Posterior vena cava (tissue), 2 donors: Measurements from ENCODE around the gene TRABD. TPM values are rescaled to one million over a fixed set of nuclear protein-coding genes. Genes with fewer than 3 reads are reported as not detected.

ENCODE experiments used
- DNase-seq: peaks from one replicate; pipeline ENCODE4 v3.0.0-alpha.2; 2020; ENCODE audit warnings: low spot score
- intact Hi-C, 2 donors: fragments of 100-400 bp; cut with DNase I; formaldehyde crosslinking; loops; one replicate each; pipeline versions ENCODE4 v1.14.1 to v1.14.2; 2022 to 2023
- total RNA-seq, 2 donors: library from RNA; stranded (reverse); fragmentation: NEBNext Ultra II Directional; extraction: Animal tissue kit (Norgen Biotek cat#: 25700); gene quantifications; one replicate each; pipeline ENCODE4 v1.2.1, GENCODE V29; 2021
- donor health status: DM: yes; HTN: yes; CAD: no.
- donor health status: DM: yes; HTN: yes; CAD: no.

TRABD gene
- total RNA-seq, 2 donors from 2014 or later: 18.3 to 20.5 TPM

DNA sequence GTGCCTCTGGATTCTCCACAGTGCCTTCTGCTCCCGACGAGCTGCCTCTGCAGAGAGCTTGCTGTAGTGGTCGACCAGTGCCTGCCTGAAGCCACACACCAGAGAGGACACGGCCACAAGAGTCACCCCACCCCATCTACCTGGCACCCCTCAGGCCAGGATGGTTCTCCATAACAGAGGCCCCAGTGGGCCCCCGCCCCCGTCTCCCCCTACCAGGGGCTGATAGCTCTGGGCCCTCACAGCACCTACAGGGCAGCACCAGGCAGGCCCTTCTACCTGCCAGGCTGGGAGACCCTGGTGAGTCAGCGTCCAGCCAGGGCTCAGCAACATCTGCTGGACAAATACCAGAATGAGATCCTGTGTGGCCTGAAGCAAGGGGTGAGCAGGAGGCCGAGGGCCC, 36.8 kb downstream of the TRABD start:
- DNase-seq: no peak
- intact Hi-C loops: loop anchor here in 1 of 2 donors (10.0 kb wide), 1 partner anchor 288 kb away; no protein-coding TSS in a partner anchor

- DNase-seq: no peak
- intact Hi-C loops: loop anchor here in 1 of 2 donors (10.0 kb wide), 1 partner anchor 289 kb away; no protein-coding TSS in a partner anchor
Measured at GRCh38 chr22:50224071-50224470, 38.4 kb downstream of the TRABD start.

DNA sequence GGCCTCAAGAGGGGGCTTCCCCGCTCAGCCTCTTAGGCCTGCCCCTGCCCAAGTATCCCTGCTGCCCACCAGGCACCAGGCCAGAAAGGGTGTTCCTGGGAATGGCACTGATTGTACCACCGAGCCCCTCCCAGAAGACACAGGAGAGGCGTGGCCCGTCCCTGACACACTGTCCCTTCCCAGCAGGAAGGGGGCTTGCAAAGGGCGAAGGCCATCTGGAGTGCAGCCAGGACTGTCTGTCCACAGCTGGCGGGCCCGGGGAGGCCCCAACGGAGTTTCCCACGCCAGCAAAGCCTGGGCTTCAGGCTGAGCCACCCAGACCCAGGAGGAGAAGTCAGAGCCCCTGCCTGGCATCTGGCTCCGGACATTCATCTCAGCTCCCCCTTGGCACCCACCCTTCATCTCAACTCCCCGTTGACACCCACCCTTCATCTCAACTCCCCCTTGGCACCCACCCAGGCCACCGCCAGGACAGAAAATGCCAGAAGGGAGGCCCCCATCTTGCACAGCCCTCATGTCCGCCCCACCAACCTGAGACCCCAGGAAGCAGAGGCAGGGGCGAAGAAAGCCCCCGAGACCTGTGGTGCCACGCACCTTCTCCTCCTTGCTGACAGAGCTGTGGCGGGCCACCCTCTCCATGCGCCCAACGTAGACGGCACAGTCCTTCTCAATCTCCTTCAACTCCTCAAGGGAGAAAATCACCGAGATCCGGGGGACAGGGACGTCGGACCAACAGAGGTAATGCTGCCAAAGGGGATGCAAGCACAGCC, 39.7 kb downstream of the TRABD start:
- intact Hi-C loops: loop anchor here in 1 of 2 donors (10.0 kb wide), 1 partner anchor 291 kb away; no protein-coding TSS in a partner anchor
- DNase-seq: no peak

DNA sequence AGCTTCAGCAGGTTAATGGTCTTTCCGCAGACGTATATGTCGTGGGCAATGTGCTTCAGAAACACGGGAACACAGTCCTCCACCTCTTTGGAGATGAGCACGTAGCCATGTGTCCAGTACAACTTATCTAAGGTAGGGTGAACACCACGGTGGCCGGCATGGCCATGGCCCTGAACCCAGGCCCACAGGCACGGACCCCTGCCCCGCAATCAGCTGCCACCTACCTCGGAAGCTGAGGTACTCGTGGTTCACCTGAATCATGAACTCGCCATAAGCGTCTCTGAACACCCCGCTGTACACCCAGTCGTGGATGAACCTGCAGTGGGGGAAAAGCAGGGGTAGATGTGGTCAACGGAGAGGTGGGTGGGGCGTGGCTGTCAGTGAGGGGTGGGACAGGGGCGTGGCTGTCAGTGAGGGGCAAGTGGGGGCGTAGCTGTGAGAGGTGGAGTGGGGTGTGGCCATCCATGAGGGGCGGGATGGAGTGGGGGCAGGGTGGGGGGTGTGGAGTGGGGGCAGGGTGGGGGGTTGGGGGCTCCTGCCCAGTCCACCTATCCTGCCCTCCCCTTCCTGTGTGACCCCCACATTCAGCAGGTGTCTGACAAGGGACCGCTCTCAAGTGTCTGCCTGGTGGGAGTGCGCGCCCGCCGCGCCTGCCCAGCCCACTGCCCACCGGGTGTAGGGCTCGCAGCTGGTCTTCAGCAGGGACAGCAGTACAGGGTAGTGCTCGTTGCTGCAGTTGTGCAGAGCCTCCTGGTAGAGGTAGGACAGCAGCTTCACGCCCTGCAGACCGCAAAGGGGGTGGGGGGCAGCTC, 40.6 kb downstream of the TRABD start:
- intact Hi-C loops: loop anchor here in 1 of 2 donors (10.0 kb wide), 1 partner anchor 291 kb away; no protein-coding TSS in a partner anchor

GRCh38 chr22:50226875-50227165, 41.1 kb downstream of the TRABD start:
- no peak for DNase-seq
- intact Hi-C loops: loop anchor here in 1 of 2 donors (10.0 kb wide), 1 partner anchor 292 kb away; no protein-coding TSS in a partner anchor

More for the DNA sequence above, 40.6 kb downstream of the TRABD start:
- DNase-seq: no peak

- DNase-seq: no peak
- intact Hi-C loops: loop anchor here in 1 of 2 donors (10.0 kb wide), 1 partner anchor 293 kb away; no protein-coding TSS in a partner anchor
Measured at GRCh38 chr22:50227579-50228215, 42.0 kb downstream of the TRABD start.

- DNase-seq: no peak
- intact Hi-C loops: loop anchor here in 1 of 2 donors (10.0 kb wide), 1 partner anchor 294 kb away; no protein-coding TSS in a partner anchor
Measured at GRCh38 chr22:50228366-50228765, 42.7 kb downstream of the TRABD start.

GRCh38 chr22:50229370-50229769, 43.7 kb downstream of the TRABD start:
- no peak for DNase-seq
- intact Hi-C loops: loop anchor here in 1 of 2 donors (10.0 kb wide), 1 partner anchor 295 kb away; no protein-coding TSS in a partner anchor

DNA sequence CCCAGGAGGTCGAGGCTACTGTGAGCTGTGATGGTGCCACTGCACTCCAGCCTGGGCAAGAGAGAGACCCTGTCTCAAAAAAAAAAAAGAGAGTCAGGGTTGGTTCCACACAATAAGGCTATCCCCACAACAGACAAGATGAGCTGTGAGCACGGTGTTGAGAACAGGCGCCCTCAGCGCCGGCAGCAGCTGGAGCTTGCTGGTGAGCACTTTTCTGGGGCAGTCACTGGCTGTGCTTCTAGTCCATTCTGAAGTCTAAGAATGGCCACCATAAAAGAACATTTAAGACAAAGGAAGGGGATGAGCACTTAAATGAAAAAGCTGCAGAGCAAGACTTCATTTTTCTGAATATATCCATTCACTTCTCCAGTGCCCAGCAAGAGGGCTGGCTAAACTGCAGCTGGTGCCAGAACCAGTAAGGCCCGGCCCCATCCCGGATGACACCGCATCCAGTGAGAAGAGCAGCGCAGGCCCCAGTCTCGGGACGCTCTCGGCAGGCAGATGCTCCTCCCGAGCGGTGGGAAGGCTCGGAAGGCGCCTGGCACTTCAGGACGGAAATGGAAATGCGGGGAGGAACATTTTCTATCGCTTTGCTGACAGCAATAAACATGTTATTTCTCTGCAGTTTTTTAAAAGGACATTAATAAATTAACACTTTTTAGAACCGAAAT, 46.9 kb downstream of the TRABD start:
- no peak for DNase-seq
- intact Hi-C loops: no loop called here

DNA sequence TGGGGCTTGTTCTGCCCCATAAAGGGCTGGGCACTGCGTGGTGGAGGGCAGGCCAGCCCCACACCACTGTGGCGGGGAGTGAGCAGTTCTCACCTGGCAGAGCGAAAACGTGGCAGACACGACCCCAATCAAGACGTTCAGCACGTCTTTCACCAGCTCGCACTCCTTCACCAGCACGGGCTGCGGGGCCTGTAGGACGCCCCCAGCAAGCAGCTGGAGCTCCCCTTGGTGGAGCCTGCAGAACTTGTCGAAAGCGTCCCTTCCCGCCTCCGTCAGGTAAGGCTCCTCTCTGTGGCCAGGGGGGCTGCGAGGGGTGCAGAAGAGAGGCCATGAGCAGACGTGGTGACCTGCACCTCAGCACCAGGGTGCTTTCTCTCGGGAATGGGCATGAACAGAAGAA, 47.5 kb downstream of the TRABD start:
- intact Hi-C loops: no loop called here
- no peak for DNase-seq

GRCh38 chr22:50236731-50237409, 51.2 kb downstream of the TRABD start:
- intact Hi-C loops: no loop called here
- no peak for DNase-seq

DNA sequence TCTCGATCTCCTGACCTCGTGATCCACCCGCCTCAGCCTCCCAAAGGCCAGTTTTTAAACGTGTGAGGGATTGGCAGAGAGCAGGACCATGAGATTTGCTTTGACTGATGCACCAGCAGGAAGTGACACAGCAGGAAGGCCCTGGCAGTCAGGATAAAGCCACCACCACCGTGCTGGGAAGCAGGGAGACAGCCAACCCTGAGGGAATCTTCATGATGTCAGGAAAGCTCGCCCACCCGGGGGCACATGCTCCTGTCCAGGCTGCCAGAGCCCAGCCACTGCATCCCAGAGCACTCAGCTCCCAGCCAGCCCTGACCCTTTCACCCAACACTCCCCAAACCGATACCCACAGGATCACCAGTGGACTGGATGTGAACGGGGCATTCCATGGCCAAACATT, 53.0 kb downstream of the TRABD start:
- intact Hi-C loops: no loop called here
- no peak for DNase-seq

DNA sequence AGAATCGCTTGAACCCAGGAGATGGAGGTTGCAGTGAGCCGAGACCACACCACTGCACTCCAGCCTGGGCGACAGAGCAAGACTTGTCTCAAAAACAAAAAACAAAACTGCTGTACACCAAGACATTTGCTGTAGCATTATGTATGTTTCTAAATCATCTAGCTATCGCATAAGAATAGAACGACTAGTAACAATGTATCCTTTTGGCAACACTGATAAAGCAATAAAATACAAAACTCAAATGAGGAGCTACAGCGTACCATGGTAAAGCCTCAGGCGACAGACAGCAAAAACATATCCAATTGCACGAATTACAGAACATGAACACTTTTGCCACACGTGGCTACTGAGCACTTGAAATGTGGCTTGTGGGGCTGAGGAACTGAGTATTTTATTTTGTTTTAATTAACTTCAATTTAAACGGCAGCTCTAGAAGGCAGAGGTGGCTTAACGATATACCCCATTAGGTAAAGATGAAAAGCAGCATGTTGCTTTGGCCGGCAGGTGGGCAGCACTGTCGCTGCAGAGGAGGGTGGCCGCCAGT, 56.8 kb downstream of the TRABD start:
- intact Hi-C loops: loop anchor here in 1 of 2 donors (5.0 to 10.0 kb wide), 2 partner anchors 232 to 280 kb away; partner anchors contain the start of genes PIM3 and SBF1
- DNase-seq: no peak

DNA sequence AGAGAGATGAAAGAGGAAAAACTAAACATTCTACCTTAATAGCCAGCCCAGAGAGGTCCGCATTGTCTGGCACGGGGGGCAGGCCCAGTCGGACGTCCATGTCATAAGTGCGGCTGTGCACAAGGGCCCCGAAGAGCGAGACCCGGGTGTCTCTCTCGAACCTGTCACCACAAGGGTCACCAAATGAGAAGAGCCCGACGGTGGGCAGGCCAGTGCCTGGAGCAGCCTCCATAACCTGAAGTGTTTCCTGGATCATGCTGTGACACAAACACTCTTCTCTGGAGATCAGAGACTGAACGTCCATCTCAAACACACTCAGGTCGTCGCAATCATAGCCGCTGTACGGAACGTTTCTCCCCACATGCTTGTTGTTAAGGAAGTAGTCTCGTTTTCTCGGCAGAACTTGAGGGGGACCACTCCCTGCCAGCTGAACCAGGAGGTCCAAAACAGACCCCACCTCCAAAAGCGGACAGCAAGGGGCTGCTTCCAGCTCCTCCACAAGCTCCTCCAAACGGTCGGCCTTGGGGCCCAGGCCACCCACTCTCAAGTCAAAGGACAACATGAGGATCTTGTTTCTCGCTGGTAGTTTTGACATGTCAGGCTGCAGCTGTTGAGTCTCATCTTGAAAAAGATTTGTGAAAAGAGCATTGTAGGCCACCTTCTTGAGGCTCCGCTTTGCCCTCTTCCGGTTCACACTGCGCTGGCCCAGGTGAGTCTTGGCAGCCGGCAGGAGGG, 58.1 kb downstream of the TRABD start:
- intact Hi-C loops: loop anchor here in 1 of 2 donors (5.0 to 10.0 kb wide), 2 partner anchors 231 to 282 kb away; partner anchors contain the start of genes PIM3 and SBF1
- DNase-seq: no peak

DNA sequence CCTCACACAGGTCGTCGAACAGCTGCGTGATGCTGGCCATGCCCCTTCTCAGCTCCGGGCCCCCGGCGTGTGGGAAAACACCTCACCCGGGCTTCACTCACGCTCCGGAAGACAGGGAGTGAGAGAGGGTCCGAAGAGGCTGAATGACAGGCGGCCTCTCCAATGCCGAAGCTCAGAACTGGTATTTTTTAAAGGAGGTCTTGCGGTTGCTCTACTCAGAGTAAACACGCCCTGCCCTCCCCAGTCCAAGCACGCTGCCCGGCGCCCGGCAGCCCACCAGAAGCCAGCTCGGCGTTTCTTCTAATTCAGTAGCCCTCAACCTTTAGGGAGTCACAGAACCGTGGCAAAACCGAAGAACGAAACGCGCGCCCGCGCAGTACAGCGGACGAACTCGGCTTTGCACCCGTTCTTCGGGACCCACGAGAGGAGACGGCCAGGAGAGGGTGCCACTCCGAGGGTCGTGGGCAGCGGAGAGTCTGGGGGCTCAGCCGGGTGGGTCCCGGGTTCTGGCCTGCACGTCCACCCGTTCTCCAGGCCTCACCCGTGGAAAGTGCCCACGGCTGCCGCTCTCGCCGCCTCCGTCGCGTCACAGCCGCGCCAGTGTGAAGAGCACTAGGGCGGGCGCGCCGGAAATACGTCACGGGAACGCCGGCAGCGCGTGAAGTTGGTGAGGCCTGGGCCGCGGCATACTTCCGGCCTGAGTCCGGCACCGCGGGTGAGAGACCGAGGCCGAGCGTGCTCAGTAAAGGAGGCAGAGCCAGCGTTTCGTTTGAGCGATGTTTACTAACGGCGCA, 58.9 kb downstream of the TRABD start, which contains the start of gene TUBGCP6:
TUBGCP6 (minus strand) TSS at position 604 of the 794 bp plus-strand sequence; CDS start at position 40, 564 bp downstream.
- DNase-seq: peak; percentile 99
- intact Hi-C loops: loop anchor here in 1 of 2 donors (5.0 to 10.0 kb wide), 2 partner anchors 230 to 282 kb away; partner anchors contain the start of genes PIM3 and SBF1
